ENCODE results near the gene SORBS2.
"Not testable (repeated sequence)": the region's sequence is repeated elsewhere in the genome, so short reads cannot be mapped to it uniquely, and the experiment has no call there.

SORBS2 gene

GRCh38 chr4:185716577-185717376 lies 95.2 kb downstream of the SORBS2 start:
- DNase-seq (ENCODE audit: low read depth): no peak
- no peak overlapping the region for H3K4me3 ChIP-seq (ENCODE audit: low read depth, low read length)
- no peak for TF ChIP-seq CTCF (IDR thresholded peaks at IDR 0.05; ENCODE audit: low read depth, low read length, missing control alignments)

- no peak for TF ChIP-seq CTCF (IDR thresholded peaks at IDR 0.05; ENCODE audit: low read depth, low read length, missing control alignments)
- no peak for DNase-seq (ENCODE audit: low read depth)
Measured at GRCh38 chr4:185716141-185716551, 95.8 kb downstream of the SORBS2 start.

GRCh38 chr4:185714524-185714923 lies 97.5 kb downstream of the SORBS2 start:
- DNase-seq (ENCODE audit: low read depth); H3K4me3 ChIP-seq (ENCODE audit: low read depth, low read length): not testable (repeated sequence)

More at GRCh38 chr4:185716141-185716551, 95.8 kb downstream of the SORBS2 start:
- no peak overlapping the region for H3K4me3 ChIP-seq (ENCODE audit: low read depth, low read length)

- no peak for TF ChIP-seq CTCF (IDR thresholded peaks at IDR 0.05; ENCODE audit: low read depth, low read length, missing control alignments)
- no peak for DNase-seq (ENCODE audit: low read depth)
- no peak overlapping the region for H3K4me3 ChIP-seq (ENCODE audit: low read depth, low read length)
Measured at GRCh38 chr4:185713731-185714130, 98.3 kb downstream of the SORBS2 start.

- no peak for TF ChIP-seq CTCF (IDR thresholded peaks at IDR 0.05; ENCODE audit: low read depth, low read length, missing control alignments)
- no peak overlapping the region for H3K4me3 ChIP-seq (ENCODE audit: low read depth, low read length)
- DNase-seq (ENCODE audit: low read depth): no peak
Measured at GRCh38 chr4:185713272-185713671, 98.7 kb downstream of the SORBS2 start.

- no peak for TF ChIP-seq CTCF (IDR thresholded peaks at IDR 0.05; ENCODE audit: low read depth, low read length, missing control alignments)
- DNase-seq (ENCODE audit: low read depth): no peak
- H3K4me3 ChIP-seq (ENCODE audit: low read depth, low read length): no peak overlapping the region
Measured at GRCh38 chr4:185712350-185713024, 99.5 kb downstream of the SORBS2 start.

GRCh38 chr4:185711726-185712125 lies 100.3 kb downstream of the SORBS2 start:
- H3K4me3 ChIP-seq (ENCODE audit: low read depth, low read length): no peak overlapping the region
- no peak for TF ChIP-seq CTCF (IDR thresholded peaks at IDR 0.05; ENCODE audit: low read depth, low read length, missing control alignments)
- no peak for DNase-seq (ENCODE audit: low read depth)
